Measurements from ENCODE around the gene GADL1.

GRCh38 chr3:30691249-30691880 is 203.1 kb downstream of the GADL1 start:
- no peak for TF ChIP-seq EZH2 (IDR thresholded peaks at IDR 0.05; ENCODE audit: low read depth)
- TF ChIP-seq CTCF (conservative IDR thresholded peaks at IDR 0.05) = no peak

All from PC-9 (cell line).